ENCODE data around the gene ATXN2L.
"Not testable (repeated sequence)": the region's sequence is repeated elsewhere in the genome, so short reads cannot be mapped to it uniquely, and the experiment has no call there.

ATXN2L gene

DNA sequence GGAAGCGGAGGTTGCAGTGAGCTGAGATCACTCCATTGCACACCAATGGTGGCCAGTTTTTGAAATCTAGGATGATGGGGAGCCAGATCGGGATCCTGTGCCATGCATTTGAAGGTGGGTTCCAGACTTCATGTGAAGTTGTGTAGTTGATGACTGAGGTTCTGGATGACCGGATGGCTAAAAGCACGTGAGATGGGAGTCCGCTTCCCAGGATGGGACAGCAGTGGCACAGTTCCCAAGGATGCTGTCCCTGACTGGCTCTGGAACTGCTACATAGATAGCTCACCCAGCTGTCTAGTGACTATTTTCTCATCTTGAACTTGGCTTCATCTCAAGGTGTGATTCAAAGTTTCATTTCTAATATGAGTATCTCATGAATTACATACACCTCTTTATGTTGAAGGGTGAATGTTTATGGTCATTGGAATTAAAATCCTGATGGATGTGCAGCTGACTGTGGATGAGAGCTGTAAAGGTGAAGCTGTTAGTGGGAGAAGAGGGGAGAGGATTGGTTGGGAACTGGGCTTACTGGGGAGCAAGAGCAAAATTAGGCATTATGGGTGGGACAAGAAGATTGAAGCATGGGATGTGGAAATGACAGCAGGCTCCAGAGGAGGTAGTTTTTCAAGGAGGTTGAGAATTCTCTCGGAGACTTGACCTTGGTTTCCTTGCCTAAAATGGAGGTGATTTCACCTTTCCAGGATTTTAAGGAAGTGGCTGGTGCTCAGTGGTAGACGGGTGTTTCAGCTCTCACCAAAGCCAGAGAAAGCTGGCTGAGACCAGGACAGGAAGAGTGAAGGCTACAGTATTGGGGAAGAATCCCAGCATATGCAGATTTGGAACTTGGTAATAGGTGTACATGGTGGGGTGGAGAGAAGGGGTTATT lies 15.1 kb downstream of the ATXN2L start:
- no peak for DNase-seq (ENCODE audit: low read depth)

GRCh38 chr16:28838558-28838918 lies 15.7 kb downstream of the ATXN2L start:
- DNase-seq (ENCODE audit: low read depth): no peak

GRCh38 chr16:28839004-28839639 lies 16.3 kb downstream of the ATXN2L start:
- DNase-seq (ENCODE audit: low read depth): no peak

DNA sequence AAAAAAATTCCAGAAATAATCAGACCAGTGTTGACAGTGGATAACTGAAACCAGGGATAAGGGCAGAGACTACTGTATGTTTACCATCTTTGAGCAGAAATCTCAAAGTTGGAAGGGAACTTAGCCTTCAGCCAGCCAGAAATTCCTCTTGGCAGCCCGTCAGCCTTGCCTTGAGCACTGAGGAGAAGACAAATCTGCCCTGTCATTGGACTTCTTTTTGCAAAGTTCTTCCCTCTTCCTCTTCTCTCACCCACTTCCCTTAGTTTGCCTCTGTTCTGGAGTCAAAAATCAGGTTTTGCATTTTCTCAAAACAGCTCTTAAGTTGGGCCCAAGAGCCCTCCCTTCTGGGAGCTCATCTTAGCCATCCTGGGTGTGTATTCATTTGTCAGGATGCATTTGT lies 17.1 kb downstream of the ATXN2L start:
- no peak for DNase-seq (ENCODE audit: low read depth)

DNA sequence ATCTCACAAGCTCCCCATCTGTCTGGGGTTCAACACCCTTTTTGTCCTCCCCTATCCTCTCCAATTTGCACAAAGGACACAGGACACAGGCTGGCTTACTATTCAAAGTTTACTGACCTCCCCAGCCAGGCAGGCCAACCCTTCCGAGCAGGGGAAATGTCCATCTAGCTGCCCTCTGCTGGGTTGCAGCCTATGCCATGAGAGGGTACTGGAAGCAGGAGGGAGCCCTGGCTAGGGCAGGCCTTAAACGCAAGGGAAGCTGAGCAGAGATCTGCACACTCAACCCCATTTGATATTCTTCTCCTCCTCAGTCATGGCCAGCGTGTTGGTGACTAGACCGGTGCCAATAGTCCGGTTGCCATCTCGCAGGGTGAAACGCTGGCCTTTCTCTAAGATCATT lies 19.9 kb downstream of the ATXN2L start:
- no peak for DNase-seq (ENCODE audit: low read depth)

DNA sequence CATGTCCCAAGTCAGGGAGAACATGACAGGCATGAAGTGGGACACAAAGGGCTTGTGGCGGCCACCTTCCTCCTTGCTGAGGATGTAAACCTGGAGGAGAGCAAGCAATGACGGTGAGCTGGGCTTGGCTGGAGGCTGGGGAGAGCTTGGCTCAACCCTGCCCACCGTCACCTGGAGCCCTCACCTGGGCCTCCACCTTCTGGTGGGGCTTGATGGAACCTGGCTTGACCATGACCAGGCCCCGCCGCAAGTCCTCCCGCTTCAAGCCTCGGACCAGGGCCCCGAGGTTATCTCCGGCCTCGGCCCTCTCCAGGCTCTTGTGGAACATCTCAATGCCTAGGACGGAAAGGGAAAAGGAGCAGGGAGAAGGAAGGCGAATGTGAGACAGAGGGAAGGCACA lies 21.0 kb downstream of the ATXN2L start:
- no peak for DNase-seq (ENCODE audit: low read depth)

DNA sequence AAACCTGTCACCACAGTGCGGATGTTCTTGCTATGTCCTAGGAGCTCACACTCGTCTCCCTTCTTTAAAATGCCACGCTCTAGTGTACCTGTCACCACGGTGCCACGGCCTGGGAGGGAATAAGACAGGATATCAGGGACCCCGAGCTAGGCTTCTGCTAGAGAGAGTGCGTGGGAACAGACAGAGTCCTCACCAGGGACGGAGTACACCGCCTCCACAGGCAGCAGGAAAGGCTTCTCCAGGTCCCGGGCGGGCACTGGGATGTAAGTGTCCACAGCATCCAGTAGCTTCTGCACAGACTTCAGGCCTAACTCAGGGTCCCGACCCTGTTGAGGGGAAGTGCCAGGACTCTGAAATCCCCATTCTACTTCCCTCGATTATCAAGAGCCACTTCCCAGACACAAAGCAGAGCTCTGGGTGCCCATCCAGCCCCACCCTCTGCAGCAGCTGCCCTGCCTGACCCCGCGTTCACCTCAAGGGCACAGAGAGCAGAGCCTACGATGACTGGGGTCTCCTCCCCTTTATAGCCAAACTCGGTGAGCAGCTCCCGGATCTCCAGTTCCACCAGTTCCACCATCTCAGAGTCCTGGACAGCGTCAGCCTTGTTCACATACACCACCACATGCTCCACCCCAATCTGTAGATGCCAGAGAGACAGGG lies 21.6 kb downstream of the ATXN2L start:
- DNase-seq (ENCODE audit: low read depth): no peak

- DNase-seq (ENCODE audit: low read depth): no peak
These were observed 22.5 kb downstream of the ATXN2L start for GRCh38 chr16:28845293-28845692.

- no peak for DNase-seq (ENCODE audit: low read depth)
These were observed 22.9 kb downstream of the ATXN2L start for GRCh38 chr16:28845761-28846079.

DNA sequence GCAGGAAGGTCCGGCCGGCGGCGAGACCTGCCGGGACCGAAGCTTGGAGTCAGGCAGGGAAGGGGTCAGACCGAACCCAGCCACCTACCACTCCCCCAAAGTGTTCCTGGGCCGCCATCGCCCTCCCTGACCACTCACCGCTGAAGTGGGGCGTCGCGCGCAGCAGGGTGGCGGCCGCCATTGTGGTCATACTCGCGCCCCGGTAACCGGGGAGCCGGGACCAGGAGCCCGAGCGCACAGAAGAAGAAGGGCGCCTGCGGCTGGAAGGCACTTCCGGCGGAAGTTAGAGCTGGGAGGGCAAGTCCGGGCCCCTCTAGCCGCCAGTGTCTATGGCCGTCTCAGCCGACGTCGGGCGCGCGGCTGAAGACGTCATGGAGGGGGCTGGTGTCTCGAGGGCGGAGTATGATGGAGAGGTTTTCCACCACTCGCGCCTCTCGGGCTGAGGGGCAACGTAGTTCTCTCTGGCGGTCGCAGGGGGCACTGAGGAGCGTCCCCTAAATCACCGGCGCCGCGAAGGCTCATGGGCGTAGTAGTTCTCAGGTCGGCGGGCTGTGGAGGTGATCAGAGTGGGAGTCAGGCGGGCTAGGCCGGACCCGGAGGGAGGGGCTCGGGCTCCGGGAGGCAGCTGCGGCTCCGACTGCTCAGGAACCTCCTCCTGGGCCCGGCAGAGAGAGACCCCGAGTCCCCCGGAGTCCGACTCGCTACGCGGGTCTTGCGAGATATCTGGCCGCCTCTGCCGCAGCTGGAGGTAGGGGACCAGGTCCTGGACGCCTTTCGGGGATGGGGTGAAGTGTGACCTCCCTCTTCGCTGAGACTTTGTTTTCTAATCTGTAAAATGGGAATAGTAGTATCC lies 23.5 kb downstream of the ATXN2L start, which contains the start of gene TUFM:
TUFM (minus strand) TSS at position 269 of the 853 bp plus-strand sequence; CDS start at position 190, 79 bp downstream.
- DNase-seq (ENCODE audit: low read depth): peak; percentile 97

DNA sequence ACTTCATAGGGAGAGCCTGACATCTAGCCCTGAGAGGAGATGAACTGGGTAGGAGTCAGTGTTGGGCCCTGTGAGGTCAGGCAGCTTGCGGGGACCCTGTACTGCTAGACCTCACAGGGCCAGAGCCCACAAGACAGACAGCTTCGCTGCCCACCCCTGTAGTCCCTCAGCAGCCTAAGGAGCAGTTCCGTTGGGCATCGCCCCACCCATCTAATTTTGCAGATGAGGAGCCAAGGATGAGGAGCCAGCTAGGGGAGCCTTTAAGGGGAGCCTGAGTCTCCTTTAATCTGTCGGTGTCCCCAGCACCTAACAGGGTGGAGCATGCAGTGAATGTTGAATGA lies 24.1 kb downstream of the ATXN2L start:
- DNase-seq (ENCODE audit: low read depth): no peak

- no peak for DNase-seq (ENCODE audit: low read depth)
These were observed 35.6 kb downstream of the ATXN2L start for GRCh38 chr16:28858421-28858820.

- DNase-seq (ENCODE audit: low read depth): no peak
These were observed 36.5 kb downstream of the ATXN2L start for GRCh38 chr16:28859326-28859725.

DNA sequence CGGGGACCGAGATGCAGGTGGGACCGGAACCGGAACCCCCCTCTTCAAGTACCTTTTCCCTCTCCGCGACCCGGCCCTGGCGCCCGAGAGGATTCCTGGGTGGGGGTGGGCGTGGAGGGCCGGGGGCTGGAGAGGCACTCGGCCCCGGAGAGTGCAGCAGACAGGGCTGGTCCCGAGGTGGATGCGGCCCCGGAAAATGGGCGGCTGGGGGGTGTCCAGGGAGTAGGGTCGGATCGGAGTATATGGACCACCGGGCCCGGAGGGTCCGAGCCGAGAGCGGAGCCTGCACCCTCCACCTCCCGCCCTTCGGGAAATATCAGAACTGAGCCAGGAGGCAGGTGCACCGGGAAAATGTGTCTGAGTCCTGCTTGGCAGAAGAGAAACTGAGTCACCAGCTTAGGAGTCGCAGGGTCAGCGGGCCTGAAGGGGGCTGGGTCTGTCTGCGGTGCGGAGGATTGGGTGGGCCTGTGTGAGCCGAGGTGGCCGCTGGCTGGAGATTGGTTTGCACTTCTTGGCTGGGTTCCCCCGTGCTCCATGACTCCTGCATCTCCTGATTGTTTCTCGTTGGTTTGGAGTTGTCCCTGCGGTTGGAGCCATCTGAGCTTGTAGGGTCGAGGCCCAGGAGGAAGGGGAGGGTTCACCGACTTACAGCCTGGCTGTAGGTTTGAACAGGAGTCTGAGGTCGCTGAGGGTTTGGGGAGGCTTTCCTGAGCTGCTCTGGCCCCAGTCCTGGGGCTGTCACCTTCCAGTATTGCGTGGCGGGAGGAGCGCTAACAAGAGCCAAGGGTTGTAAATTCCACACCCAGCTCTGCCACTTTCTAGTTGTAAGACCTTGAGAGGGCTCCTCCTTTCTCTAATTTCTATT lies 41.4 kb downstream of the ATXN2L start:
- DNase-seq (ENCODE audit: low read depth): no peak

GRCh38 chr16:28865001-28865688 lies 42.3 kb downstream of the ATXN2L start:
- no peak for DNase-seq (ENCODE audit: low read depth)

DNA sequence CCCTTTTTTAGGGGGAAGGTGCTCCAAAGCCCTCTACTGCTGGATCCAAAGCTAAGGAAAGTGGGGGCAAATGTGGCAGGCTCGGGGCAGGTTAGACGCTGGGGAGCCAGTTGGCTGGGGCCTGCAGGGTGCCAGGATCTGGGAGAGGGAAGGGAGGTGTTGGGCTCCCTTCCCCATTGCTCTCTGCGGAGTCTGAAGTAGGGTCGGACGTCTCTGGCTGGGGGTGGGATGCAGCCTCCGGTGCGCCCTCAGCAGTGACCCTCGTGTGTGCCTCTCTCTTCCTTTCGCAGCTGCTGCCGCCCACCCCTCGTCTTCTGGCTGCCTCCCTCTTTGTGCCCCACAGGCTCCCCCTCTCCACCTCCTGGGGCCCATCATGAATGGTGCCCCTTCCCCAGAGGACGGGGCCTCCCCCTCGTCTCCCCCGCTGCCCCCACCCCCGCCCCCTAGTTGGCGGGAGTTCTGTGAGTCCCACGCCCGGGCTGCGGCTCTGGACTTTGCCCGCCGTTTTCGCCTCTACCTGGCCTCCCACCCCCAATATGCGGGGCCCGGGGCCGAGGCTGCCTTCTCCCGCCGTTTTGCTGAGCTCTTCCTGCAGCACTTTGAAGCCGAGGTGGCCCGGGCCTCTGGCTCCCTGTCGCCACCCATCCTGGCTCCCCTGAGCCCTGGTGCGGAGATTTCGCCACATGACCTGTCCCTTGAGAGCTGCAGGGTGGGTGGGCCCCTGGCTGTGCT lies 43.1 kb downstream of the ATXN2L start:
- no peak for DNase-seq (ENCODE audit: low read depth)

DNA sequence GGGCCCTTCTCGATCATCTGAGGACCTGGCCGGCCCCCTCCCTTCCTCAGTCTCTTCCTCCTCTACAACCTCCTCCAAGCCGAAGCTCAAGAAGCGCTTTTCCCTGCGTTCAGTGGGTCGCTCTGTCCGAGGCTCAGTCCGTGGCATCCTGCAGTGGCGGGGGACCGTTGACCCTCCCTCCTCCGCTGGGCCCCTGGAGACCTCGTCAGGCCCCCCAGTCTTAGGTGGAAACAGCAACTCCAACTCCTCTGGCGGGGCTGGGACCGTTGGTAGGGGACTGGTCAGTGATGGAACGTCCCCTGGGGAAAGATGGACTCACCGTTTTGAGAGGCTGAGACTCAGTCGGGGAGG lies 43.6 kb downstream of the ATXN2L start:
- no peak for DNase-seq (ENCODE audit: low read depth)

- no peak for DNase-seq (ENCODE audit: low read depth)
These were observed 44.4 kb downstream of the ATXN2L start for GRCh38 chr16:28867241-28867640.

GRCh38 chr16:28867646-28868045 lies 44.8 kb downstream of the ATXN2L start:
- DNase-seq (ENCODE audit: low read depth): not testable (repeated sequence)

DNA sequence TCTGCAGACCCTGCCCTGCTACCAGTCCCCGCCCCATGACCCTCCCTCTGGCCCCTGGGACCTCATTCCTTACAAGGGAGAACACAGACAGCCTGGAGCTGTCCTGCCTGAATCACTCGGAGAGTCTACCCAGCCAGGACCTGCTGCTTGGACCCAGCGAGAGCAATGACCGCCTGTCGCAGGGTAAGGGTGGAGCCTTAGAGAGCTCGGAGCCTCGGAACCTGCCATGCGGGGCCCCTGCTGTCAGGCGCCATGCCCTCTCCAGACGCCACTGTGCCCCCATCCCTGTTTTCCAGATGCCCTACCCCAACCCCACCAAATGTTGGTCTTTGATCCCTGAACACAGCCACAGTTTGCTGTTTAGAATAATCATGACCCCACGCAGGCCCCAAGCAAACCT lies 46.4 kb downstream of the ATXN2L start:
- no peak for DNase-seq (ENCODE audit: low read depth)

Data from activated gamma-delta T cell treated with anti-CD3 and anti-CD28 coated beads, Interleukin-2, amount 50 U/mL, for 16 hours (primary cell).